Body of pancreas (tissue), 4 donors: ENCODE data around the gene HEATR9. TPM values are rescaled to one million over a fixed set of nuclear protein-coding genes. Genes with fewer than 3 reads are reported as not detected.

Experiments
- ATAC-seq: fragments of 150-250 bp; one replicate; pipeline ENCODE4 v1.9.1; 2016
- DNase-seq, 4 donors: peaks; one replicate each; pipeline ENCODE4 v3.0.0-alpha.2; 2019
- H3K27ac ChIP-seq, 4 donors: fragments of 200-600 bp; sonication (generic); 1 replicate in 3 of 4; 2 replicates in 1 of 4; pipeline versions ENCODE4 v1.5.1 to v1.6.1; 2016 to 2019; ENCODE audit warnings: mild to moderate bottlenecking in 1 of 4, mixed read lengths in 1 of 4, moderate library complexity in 1 of 4
- H3K27me3 ChIP-seq, 2 donors: fragments of 200-600 bp; sonication (generic); one replicate each; pipeline ENCODE4 v1.6.0; 2016; ENCODE audit warnings: mild to moderate bottlenecking in 1 of 2
- H3K36me3 ChIP-seq, 2 donors: fragments of 200-600 bp; sonication (generic); replicated peaks in 1 of 2; 2 replicates each; pipeline ENCODE4 v1.5.1; 2016; ENCODE audit warnings: low read depth in 2 of 2; ENCODE audit not compliant: insufficient read depth in 1 of 2
- H3K4me1 ChIP-seq: fragments of 200-600 bp; sonication (generic); one replicate; pipeline ENCODE4 v1.6.0; 2016
- H3K4me3 ChIP-seq, 2 donors: fragments of 200-600 bp; sonication (generic); 1 replicate in 1 of 2; 2 replicates in 1 of 2; pipeline ENCODE4 v1.5.1; 2016 to 2019
- H3K9me3 ChIP-seq, 3 donors: fragments of 200-600 bp; sonication (generic); 1 replicate in 2 of 3; 2 replicates in 1 of 3; pipeline ENCODE4 v1.5.1; 2016
- POLR2A ChIP-seq, 3 donors: fragments of 450-650 bp; IDR thresholded peaks; one replicate each; pipeline ENCODE4 v1.6.1; 2016; ENCODE audit warnings: antibody characterized with exemption in 3 of 3, mild to moderate bottlenecking in 2 of 3
- WGBS, 2 donors: methylation state at CpG; one replicate each; pipeline ENCODE4 v1.1.5; 2017; 5-methylcytosine and 5-hydroxymethylcytosine counted together
- intact Hi-C: fragments of 100-400 bp; cut with DNase I; formaldehyde crosslinking; loops from one replicate; pipeline ENCODE4 v1.15.1; 2023
- total RNA-seq, 2 donors: library from RNA; depleted of rRNA; stranded (reverse); fragments of >200 nt; gene quantifications; one replicate each; pipeline ENCODE4 v1.1.0, GENCODE V29; 2016
- TF ChIP-seq, protein P1 (sequence below), 7 experiments: fragments of 450-650 bp in 4 of 7; fragments of 200-600 bp in 3 of 7; sonication (generic) in 3 of 7; IDR thresholded peaks; one replicate each; pipeline ENCODE4 v1.5.1; 2016 to 2019; ENCODE audit warnings: antibody characterized with exemption in 7 of 7

HEATR9 gene
- total RNA-seq, 2 donors from 2014 or later: not detected

DNA sequence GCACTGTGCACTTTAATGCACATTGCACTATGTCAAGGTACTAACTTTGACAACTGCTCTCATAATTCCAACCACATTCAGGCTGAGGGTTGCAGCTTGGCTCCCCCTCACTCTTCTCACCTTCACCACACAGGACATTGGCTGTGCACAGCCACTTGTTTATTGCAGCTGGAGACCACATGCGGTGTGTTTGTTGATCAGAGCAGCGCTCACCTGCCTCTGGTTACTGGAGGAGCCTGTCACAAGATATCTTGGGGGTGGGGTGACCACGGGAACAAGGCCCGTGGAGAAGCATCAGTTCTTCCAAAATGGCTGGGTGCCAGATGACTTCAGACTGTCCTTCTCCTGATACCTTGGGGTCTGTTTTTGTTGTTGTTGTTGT lies 22.1 kb upstream of the HEATR9 start:
- Histone ChIP-seq H3K9me3 (no peaks in the 10 kb centered on the region), H3K36me3 (no peaks in the 10 kb centered on the region), H3K4me1 (no peaks in the 10 kb centered on the region), H3K27me3 (no peaks in the 10 kb centered on the region), H3K4me3 (no peak overlapping the region), H3K27ac (no peak overlapping the region)
- no peak for TF ChIP-seq POLR2A (IDR thresholded peaks at IDR 0.05)
- TF ChIP-seq, protein P1, sequence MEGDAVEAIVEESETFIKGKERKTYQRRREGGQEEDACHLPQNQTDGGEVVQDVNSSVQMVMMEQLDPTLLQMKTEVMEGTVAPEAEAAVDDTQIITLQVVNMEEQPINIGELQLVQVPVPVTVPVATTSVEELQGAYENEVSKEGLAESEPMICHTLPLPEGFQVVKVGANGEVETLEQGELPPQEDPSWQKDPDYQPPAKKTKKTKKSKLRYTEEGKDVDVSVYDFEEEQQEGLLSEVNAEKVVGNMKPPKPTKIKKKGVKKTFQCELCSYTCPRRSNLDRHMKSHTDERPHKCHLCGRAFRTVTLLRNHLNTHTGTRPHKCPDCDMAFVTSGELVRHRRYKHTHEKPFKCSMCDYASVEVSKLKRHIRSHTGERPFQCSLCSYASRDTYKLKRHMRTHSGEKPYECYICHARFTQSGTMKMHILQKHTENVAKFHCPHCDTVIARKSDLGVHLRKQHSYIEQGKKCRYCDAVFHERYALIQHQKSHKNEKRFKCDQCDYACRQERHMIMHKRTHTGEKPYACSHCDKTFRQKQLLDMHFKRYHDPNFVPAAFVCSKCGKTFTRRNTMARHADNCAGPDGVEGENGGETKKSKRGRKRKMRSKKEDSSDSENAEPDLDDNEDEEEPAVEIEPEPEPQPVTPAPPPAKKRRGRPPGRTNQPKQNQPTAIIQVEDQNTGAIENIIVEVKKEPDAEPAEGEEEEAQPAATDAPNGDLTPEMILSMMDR (IDR thresholded peaks at IDR 0.05): no peak
- peak; percentile 13 to 50 (median 24) for DNase-seq
- intact Hi-C loops: no loop called here
- 46% methylated on average over 4 of the region's 4 CpGs; no CpG with 5 or more reads in 1 of the 2 donors for WGBS, 2 donors
- ATAC-seq: no peak

DNA sequence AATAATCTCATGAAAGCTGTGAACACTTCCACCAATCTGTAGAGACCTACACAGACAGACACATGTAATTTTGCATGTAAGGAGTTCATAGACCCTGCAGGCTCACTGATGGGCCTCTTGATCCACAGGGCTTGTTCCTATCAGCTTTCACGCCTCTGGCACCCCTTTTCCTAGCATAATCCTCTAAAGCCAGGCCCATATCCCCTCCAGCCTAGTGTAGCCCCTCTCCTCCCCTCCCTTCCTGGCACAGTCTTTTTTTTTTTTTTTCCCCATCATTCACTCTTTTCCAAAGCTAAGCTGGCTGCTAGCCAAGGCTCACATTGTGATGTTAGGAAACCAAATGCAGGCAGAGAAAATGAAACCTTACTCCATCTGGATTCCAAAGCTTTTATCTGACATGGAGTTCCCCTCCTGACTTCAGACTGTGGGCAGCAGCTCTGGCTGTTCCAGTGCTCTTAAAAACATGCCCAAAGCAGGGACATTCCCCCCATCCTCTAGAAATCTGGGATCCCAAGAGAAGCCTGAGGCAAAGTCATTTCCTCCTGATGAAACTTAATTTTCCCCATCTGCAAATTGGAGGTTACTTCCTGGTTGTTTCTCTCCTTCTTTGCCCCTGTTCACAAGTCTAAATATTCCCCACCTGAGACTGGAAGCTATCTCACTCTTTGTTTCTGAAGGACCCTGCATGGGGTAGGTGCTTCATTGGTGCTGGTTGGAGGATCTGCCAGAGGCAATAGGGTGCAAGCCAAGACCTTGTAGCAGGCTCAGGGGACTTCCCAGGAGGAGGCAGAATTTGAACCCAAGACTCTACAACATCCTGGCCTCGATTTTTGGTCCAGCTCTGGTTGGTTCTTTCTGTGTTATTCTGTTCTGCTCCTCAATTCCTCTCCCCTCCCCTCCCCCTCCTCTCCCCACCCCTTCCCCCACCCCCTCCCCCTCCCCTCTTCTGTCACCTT lies 21.4 kb upstream of the HEATR9 start:
- peak overlapping the region in 2 of 4 donors; percentile 49 to 65 for H3K27ac ChIP-seq
- no peaks in the 10 kb centered on the region for H3K4me1 ChIP-seq
- no peaks in the 10 kb centered on the region for H3K36me3 ChIP-seq
- H3K9me3 ChIP-seq: no peaks in the 10 kb centered on the region
- TF ChIP-seq, protein P1 (IDR thresholded peaks at IDR 0.05): no peak
- TF ChIP-seq POLR2A (IDR thresholded peaks at IDR 0.05): no peak
- peak in 2 of 4 donors; percentile 36 to 41 for DNase-seq
- intact Hi-C loops: no loop called here
- H3K4me3 ChIP-seq: no peak overlapping the region
- no peaks in the 10 kb centered on the region for H3K27me3 ChIP-seq
- no peak for ATAC-seq
- 67 to 90% methylated on average over 2 of the region's 2 CpGs for WGBS, 2 donors

DNA sequence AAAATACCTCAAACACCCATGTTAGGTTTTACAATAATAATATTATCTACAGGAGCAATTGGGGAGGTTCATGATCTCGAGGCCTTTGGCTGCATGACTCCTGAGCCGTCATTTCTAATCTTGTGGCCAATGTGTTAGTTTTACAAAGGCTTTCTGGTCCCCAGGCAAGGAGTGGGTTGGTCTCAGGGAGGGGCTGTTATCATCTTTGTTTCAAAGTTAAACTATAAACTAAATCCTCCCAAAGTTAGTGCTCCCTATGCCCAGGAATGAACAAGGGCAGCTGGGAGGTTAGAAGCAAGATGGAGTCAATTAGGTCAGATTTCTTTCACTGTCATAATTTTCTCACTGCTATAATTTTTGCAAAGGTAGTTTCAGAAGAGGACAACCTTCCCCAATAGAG lies 20.6 kb upstream of the HEATR9 start:
- intact Hi-C loops: no loop called here
- H3K27ac ChIP-seq: no peak overlapping the region
- no peak overlapping the region for H3K4me3 ChIP-seq
- no peaks in the 10 kb centered on the region for H3K9me3 ChIP-seq
- H3K4me1 ChIP-seq: no peaks in the 10 kb centered on the region
- 80 to 83% methylated on average over 1 to 2 of the region's 2 CpGs for WGBS, 2 donors
- H3K36me3 ChIP-seq: no peaks in the 10 kb centered on the region
- TF ChIP-seq, protein P1 (IDR thresholded peaks at IDR 0.05): no peak
- no peak for TF ChIP-seq POLR2A (IDR thresholded peaks at IDR 0.05)
- ATAC-seq (no peak), DNase-seq (no peak)
- no peaks in the 10 kb centered on the region for H3K27me3 ChIP-seq

DNA sequence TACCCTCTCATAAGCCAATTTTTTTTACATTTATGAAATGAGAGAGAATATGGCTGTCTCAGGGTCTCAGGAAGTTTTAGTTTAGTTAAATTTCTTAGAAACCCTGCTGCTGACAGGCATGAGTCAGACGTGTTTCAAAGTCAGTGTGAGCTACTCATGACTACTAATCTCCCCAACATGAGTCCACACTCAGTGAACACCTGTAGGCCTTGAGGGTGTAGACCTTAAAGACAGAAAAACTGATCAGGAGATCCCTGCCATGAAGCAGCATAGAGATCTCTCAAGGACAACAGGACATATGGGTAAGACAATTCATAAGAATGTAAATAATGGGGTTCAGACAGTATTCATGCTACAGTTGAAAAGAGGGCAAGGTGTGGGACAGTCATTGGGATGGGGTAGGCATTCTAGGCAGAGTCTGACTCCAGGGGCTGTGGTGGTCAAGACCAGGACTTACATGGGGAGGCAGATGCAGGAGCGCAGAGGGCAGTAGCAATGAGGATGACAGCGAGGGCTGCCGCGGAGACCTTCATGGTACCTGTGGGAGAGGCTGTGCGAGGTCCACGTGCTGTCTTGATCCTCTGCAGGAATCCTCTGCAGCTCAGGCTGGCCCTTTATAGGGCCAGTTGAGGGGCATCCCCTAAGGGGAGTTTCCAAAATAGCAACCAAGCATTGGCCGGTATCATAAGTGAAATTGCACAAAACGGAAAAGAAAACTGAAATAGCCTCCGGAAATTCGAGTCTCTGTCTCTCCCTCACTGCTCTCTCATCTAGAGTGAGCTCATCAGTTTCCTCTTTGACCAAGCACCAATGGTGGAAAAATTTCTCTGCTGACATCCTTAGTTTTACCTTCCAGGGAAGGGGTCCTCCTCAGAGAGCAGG lies 11.3 kb upstream of the HEATR9 start, which contains the start of gene CCL5:
CCL5 (minus strand) TSS at position 588 of the 882 bp plus-strand sequence.
- Histone ChIP-seq H3K27ac (no peak within 1 kb of the TSS), H3K4me1 (no peaks in the 10 kb centered on the region), H3K4me3 (no peak within 1 kb of the TSS), H3K36me3 (no peaks in the 10 kb centered on the region), H3K9me3 (no peaks in the 10 kb centered on the region), H3K27me3 (no peaks in the 10 kb centered on the region)
- TF ChIP-seq POLR2A (IDR thresholded peaks at IDR 0.05): peak in 2 of 3 donors; percentile 40 to 41
- TF ChIP-seq, protein P1 (IDR thresholded peaks at IDR 0.05): no peak
- ATAC-seq: no peak
- 66 to 81% methylated on average over 11 of the region's 11 CpGs for WGBS, 2 donors
- intact Hi-C loops: loop anchor here (10.0 kb wide), 1 partner anchor 55 kb away; the partner anchor contains the start of gene RDM1
- DNase-seq: peak in 1 of 4 donors; percentile 8
